Activated T-cell treated with anti-CD3 and anti-CD28 coated beads, Interleukin-2, amount 50 U/mL, for 24 hours (primary cell): Measurements from ENCODE around the gene GRM2.

Experiments
- DNase-seq: peaks from one replicate; pipeline ENCODE4 v3.0.0-alpha.2; 2020
- H3K27ac Mint-ChIP-seq: 2 replicates; pipeline ENCODE4 v1.8.0; 2020; ENCODE audit warnings: mild to moderate bottlenecking, mixed read lengths
- H3K27me3 Mint-ChIP-seq: 2 replicates; pipeline ENCODE4 v1.8.0; 2020; ENCODE audit warnings: mixed read lengths
- H3K36me3 Mint-ChIP-seq: 2 replicates; pipeline ENCODE4 v1.8.0; 2020; ENCODE audit warnings: low read depth, mixed read lengths
- H3K4me1 Mint-ChIP-seq: 2 replicates; pipeline ENCODE4 v1.8.0; 2020; ENCODE audit warnings: low read depth, mixed read lengths
- H3K4me3 Mint-ChIP-seq: 2 replicates; pipeline ENCODE4 v1.8.0; 2020; ENCODE audit warnings: mild to moderate bottlenecking, moderate library complexity, mixed read lengths
- H3K9me3 Mint-ChIP-seq: 2 replicates; pipeline ENCODE4 v1.8.0; 2020; ENCODE audit warnings: mixed read lengths

The GRM2 gene

DNA sequence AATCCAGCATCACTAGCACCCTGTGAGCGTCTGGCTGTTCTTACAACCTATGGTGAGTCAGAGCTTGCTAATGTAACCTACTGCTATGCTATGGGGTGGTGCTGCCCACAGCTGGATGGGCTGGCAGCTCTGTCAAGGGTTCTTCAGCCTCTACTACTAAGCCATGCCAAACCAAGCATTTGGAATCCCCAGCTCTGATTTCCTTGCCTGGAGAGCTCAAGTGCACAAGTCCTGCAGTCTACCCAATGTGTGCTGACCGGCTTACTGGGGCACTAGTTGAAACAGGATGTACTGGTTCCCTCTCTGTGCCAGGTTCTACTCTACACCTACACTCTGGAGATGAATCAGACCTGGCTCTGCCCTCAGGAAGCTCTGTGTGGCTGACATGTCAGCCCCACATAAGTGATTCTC is 31.7 kb upstream of the GRM2 start:
- no peaks in the 10 kb centered on the region for H3K27me3 Mint-ChIP-seq
- H3K4me3 Mint-ChIP-seq, result peak overlapping the region; percentile 47
- peak overlapping the region; percentile 93 for H3K27ac Mint-ChIP-seq
- H3K9me3 Mint-ChIP-seq, result no peaks in the 10 kb centered on the region
- peak; percentile 63 for DNase-seq
- H3K4me1 Mint-ChIP-seq, result peaks cover 86% of the 10 kb centered on the region
- H3K36me3 Mint-ChIP-seq, result peaks cover 58% of the 10 kb centered on the region

DNA sequence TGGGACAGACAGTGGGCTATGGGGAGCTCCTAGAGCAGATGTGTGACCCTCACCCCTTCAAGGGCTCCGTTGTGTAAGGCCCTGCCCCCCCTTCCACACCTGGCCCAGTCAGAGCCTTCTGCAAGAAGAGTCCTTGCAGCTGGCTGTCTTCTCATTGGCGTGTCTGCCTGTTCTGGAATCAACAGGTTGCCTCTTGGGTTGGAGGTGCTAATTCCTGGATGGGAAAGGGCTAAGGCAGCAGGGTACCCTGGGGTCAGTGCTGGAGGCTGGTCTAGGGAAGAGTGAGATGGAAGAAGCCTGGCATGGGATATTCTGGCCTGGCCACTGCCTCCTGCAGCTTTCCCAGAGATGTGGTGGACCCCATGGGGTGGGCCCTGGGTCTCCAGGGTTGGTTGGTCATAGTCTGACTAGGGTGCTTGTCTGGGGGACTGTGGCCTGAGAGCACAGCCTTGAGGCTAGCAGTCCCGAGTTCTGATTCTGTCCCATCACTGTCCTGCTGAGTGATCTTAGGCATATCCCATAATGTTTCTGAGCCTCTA is 30.7 kb upstream of the GRM2 start:
- no peak overlapping the region for H3K4me3 Mint-ChIP-seq
- peaks cover 61% of the 10 kb centered on the region for H3K36me3 Mint-ChIP-seq
- no peaks in the 10 kb centered on the region for H3K27me3 Mint-ChIP-seq

DNA sequence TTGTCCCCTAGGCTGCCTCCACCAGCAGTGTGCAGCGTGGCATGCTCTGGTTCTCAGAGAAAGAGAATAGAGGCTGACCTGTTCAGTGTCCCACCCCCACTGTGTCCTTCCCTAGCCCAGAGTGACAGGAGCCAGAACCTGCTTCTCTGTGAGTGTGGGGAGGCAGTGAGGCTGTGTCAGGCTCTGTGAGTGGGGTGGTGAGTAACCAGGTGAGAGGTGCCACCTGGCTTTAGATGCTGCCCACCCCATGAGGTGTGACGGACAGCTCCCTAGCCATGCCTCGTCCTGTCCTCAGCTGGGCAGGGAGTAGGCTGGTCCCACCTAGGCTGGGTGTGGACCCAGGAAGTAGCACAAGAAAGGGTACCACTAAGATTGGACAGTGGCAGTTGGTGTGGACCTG is 29.5 kb upstream of the GRM2 start:
- Mint-ChIP-seq H3K4me1 (peaks cover 94% of the 10 kb centered on the region), H3K9me3 (no peaks in the 10 kb centered on the region), H3K4me3 (no peak overlapping the region), H3K27me3 (no peaks in the 10 kb centered on the region), H3K27ac (peak overlapping the region; percentile 26), H3K36me3 (peaks cover 61% of the 10 kb centered on the region)
- DNase-seq, result no peak

More for the DNA sequence above, 30.7 kb upstream of the GRM2 start:
- no peaks in the 10 kb centered on the region for H3K9me3 Mint-ChIP-seq
- peaks cover 88% of the 10 kb centered on the region for H3K4me1 Mint-ChIP-seq
- DNase-seq, result peak; percentile 22
- peak overlapping the region; percentile 93 for H3K27ac Mint-ChIP-seq

DNA sequence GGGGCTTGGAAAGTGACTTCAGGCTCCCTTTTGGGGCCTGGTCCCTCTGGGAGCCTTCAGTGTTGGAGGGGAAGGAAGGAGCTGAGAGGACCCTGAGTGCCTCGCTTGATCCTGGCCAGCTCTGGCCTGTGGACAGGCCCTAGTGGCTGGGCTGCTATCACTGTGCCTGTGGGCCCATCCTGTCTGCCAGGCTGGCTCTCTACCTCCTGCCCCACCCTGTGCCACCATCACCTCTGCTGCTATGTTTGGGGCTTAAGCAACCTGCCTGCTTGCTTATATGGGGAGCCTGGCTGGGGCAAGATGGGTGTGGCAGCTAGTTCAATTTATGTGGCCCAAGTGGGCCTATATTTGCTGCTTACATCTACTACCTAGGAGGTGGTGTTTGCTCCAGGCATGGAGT is 28.7 kb upstream of the GRM2 start:
- Mint-ChIP-seq H3K4me3 (no peak overlapping the region), H3K36me3 (peaks cover 64% of the 10 kb centered on the region), H3K27me3 (no peaks in the 10 kb centered on the region), H3K27ac (peak overlapping the region; percentile 26), H3K9me3 (no peaks in the 10 kb centered on the region), H3K4me1 (peaks cover 96% of the 10 kb centered on the region)
- DNase-seq, result no peak

DNA sequence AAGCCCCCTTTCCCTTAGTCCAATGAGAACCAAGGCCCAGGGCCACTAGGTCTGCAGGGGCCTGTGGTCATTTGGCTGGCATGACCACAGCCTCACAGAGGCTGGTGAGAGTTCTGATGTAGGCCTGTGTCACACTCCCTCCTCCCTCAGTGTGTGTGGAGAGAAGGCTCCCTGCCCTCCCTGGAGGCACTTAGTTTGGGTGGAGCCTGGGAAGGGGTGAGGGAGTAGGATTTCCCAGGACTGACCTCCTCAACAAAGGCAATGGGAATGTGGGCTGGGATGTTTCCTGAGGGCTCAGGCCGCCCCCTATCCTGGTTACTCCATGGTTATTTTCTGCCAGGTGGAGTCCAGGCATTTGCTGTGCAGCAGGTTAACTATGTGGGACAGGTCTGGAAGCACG is 28.2 kb upstream of the GRM2 start:
- no peaks in the 10 kb centered on the region for H3K9me3 Mint-ChIP-seq
- H3K4me1 Mint-ChIP-seq, result peaks cover 94% of the 10 kb centered on the region
- peaks cover 66% of the 10 kb centered on the region for H3K36me3 Mint-ChIP-seq
- H3K27me3 Mint-ChIP-seq, result no peaks in the 10 kb centered on the region
- H3K4me3 Mint-ChIP-seq, result no peak overlapping the region
- peak overlapping the region; percentile 26 for H3K27ac Mint-ChIP-seq
- DNase-seq, result no peak

DNA sequence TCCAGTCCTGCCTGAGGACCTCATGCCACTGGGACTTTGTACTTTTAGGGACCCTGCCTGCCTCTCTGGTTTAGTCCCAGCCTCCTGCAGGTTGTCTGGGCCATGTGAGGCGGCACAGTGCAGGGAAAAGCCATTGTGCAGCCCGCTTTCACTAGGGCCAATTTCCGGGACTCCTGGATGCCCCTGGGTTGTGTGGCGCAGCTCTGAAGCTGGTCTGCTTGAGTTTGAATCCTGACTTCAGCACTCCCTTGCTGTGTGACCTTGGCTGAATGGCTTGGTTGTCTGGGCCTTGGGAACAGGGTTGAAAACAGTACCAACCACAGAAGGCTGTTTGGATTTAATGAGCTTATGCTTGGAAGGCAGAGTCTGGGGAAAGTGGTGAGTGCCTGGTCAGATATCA is 27.6 kb upstream of the GRM2 start:
- Mint-ChIP-seq H3K4me3 (no peak overlapping the region), H3K27ac (peak overlapping the region; percentile 26), H3K27me3 (no peaks in the 10 kb centered on the region), H3K9me3 (no peaks in the 10 kb centered on the region), H3K4me1 (peaks cover 91% of the 10 kb centered on the region), H3K36me3 (peaks cover 68% of the 10 kb centered on the region)
- DNase-seq, result no peak

DNA sequence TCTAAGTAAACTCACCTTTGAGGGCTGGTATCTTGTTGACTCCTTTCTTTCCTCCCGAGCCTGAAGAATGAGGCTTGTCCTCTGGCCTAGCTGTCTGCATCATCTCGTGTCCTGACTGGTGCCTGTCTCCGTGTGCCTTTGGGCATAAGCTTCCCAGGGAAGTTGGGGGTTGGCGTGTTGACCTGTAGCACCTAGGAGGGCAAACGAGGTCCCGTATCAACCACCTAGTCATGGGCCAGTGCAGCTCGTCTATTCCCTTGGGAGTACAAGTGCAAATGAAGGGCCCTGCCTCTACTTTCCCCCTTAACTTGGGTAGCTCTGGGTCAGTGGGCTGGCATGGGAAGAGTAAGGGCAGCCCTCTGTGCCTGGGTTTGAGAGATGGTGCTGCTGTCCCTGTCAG is 27.1 kb upstream of the GRM2 start:
- Mint-ChIP-seq H3K27me3 (no peaks in the 10 kb centered on the region), H3K4me1 (peaks cover 91% of the 10 kb centered on the region), H3K27ac (peak overlapping the region; percentile 26), H3K36me3 (peaks cover 68% of the 10 kb centered on the region), H3K9me3 (no peaks in the 10 kb centered on the region), H3K4me3 (no peak overlapping the region)
- DNase-seq, result no peak

DNA sequence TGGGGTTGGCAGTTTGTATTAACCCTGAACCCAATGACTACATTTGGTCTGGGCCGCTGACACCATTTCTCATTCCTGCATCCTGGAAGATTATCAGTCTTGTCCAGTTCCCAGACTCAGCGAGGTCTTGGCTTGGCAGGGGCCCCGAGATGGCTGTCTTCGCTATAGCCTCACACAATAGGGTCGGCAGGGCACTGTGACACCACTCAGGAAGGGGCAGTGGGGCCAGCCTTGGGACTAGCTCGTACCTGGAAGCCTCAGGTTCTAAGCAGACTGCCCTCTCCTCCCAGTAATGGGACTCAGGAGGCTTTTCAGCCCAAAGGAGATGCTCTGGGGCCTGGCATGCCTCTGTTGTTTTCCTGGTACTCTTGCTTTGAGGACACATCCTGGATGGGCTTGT is 26.7 kb upstream of the GRM2 start:
- H3K9me3 Mint-ChIP-seq, result no peaks in the 10 kb centered on the region
- peak overlapping the region; percentile 26 for H3K27ac Mint-ChIP-seq
- no peaks in the 10 kb centered on the region for H3K27me3 Mint-ChIP-seq
- H3K4me3 Mint-ChIP-seq, result no peak overlapping the region
- no peak for DNase-seq
- peaks cover 69% of the 10 kb centered on the region for H3K36me3 Mint-ChIP-seq
- H3K4me1 Mint-ChIP-seq, result peaks cover 91% of the 10 kb centered on the region

DNA sequence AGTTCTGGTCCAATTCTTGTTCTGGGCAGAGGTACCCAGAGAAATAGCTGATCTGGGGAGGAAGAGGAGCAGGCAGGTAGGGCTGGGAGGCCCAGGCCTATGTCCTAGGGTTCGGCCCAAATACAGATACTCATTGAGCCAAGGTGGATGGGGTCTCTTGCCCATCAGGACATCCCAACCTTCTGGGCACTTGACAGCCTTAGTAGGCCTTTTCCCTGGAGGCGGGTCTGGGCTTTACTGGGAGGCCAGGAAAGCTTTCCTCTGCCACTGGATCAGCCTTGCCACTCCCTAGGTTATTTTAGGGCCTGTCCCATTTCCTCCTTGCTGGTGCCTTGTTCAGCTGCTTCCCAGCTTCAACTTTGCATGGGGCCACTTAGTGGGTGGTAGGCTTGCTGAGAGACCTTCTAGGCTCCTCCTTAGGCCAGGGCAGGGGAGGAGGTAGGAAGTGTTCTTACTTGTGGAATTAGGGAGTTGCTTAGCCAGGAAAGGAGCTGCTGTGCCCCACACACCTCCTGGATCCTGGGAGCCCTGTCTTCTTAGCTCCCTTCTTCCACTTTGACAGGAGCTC is 26.1 kb upstream of the GRM2 start:
- Mint-ChIP-seq H3K27ac (peak overlapping the region; percentile 26), H3K27me3 (no peaks in the 10 kb centered on the region), H3K9me3 (no peaks in the 10 kb centered on the region), H3K4me1 (peaks cover 91% of the 10 kb centered on the region), H3K4me3 (no peak overlapping the region), H3K36me3 (peaks cover 69% of the 10 kb centered on the region)
- no peak for DNase-seq

DNA sequence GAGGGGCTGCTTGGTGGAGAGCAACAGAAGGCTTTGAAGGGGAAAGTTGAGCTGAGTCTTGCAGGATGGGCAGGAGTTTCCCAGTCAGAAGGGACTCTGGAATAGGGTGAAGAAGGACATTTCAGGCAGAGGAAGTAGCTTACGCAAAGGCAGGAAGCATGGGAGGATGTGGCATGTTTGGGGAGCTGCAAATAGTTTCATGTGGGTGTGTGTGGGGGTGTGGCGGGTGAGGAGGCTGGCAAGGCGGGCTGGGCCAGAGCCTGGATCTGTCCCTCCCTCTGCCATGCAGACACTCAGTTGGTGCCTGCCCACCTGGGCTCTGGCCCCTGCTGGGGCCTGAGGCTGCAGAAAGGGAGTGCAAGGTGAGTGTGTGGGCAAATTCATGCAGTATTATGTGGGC is 25.4 kb upstream of the GRM2 start:
- Mint-ChIP-seq H3K27me3 (no peaks in the 10 kb centered on the region), H3K9me3 (no peaks in the 10 kb centered on the region), H3K27ac (peak overlapping the region; percentile 26), H3K36me3 (peaks cover 69% of the 10 kb centered on the region), H3K4me1 (peaks cover 91% of the 10 kb centered on the region), H3K4me3 (peak overlapping the region; percentile 19)
- no peak for DNase-seq

DNA sequence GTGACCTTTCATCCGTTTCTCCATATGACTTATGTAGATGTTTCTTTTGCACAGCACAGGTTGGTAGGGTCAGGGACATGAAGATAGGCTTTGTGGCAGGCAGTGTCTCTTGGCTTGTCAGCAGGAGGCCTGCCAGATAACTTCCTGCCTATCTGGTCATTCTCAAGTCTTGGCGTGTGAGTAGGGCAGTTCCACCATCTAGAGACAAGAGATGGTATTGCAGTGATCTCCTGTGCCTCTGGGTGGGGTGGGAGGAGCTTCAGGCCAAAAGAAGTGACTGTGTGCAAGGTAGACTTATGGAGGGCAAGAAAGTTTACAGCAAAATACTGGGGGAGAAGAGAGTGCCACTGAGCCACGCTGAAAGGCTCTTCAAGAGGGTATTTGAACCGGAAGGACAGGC is 24.8 kb upstream of the GRM2 start:
- Mint-ChIP-seq H3K9me3 (no peaks in the 10 kb centered on the region), H3K4me1 (peaks cover 92% of the 10 kb centered on the region), H3K27ac (peak overlapping the region; percentile 26), H3K4me3 (no peak overlapping the region), H3K36me3 (peaks cover 70% of the 10 kb centered on the region), H3K27me3 (no peaks in the 10 kb centered on the region)
- peak; percentile 73 for DNase-seq

DNA sequence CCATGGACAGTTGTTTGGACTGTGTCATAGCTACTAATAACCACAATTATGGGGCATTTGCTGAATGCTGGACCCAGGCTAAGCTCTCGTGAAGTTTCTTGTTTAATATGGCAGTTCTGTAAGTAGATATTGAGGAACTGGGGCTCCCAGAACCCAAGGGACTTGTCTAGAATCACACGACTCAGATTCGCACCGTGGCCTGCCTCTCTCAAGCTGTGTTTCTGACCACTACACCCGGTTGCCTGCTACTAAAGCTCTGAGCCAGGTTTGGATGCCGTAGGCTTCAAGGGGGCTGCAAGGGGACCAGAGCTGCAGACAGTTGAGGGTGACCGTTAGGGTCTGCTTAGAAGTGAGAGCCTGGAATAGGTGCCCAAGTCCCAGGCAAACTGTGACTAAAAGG is 24.3 kb upstream of the GRM2 start:
- DNase-seq, result no peak
- peak overlapping the region; percentile 66 for H3K27ac Mint-ChIP-seq
- peaks cover 72% of the 10 kb centered on the region for H3K36me3 Mint-ChIP-seq
- no peaks in the 10 kb centered on the region for H3K27me3 Mint-ChIP-seq
- no peaks in the 10 kb centered on the region for H3K9me3 Mint-ChIP-seq
- no peak overlapping the region for H3K4me3 Mint-ChIP-seq
- H3K4me1 Mint-ChIP-seq, result peaks cover 94% of the 10 kb centered on the region

DNA sequence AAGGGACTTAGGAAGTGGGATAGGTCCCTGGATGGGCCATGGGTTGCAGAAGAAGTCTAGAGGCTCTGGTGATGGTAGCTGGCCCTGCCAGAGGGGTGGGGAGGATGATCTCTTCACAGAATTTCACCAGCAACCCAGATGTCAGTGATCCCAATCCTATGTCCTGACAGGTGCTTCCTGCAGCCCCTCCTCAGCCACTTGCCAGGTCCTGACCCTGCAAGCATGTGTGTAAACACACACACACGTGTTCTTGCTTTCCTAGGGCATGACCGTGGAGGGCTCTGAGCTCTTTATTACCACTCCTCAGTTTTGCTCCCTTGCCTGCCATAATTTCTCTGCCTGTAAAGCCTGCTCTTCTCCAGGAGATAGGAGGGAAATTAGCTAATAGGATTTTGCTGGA is 23.3 kb upstream of the GRM2 start:
- Mint-ChIP-seq H3K36me3 (peaks cover 72% of the 10 kb centered on the region), H3K27ac (peak overlapping the region; percentile 66)

DNA sequence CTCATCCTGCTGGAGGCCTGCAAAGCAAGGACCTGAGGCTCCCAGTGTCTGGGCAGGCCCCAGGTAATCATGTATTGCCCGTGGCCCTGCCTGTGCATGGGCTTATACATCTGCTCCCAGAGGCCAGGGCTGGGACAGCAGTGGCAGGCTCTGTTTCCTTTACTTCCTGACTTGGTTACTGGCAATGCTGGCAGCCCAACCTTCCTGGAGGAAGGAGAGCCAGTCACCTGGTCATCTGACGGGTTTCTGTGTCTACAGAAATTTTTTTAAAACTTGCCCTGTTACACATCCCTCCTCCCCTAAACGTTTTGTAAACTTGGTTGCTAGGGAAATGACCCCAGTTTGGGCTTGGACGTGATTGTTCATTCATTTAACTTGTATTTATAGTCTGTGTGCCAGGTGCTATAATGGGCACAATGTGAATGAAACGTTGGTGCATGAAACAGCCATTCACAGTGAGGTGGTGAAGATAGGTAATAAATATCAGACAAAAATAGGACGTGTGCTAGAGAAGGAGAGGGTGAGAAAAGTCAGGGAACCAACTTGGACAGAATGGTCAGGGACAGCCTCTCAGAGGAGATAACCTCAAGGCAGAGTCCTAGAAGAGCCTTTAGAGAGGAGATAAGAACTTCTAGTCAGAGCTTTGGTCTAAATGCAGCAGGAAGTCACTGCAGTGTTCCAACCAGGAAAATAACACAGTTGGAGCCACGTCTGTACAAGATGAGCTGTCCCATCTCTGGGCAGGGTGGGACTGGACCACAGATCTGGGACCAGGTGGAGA is 21.7 kb upstream of the GRM2 start:
- Mint-ChIP-seq H3K4me3 (peak overlapping the region; percentile 52), H3K4me1 (peaks cover 85% of the 10 kb centered on the region), H3K9me3 (no peaks in the 10 kb centered on the region), H3K27ac (peak overlapping the region; percentile 91), H3K36me3 (peaks cover 78% of the 10 kb centered on the region), H3K27me3 (no peaks in the 10 kb centered on the region)
- no peak for DNase-seq

More for the DNA sequence above, 23.3 kb upstream of the GRM2 start:
- Mint-ChIP-seq H3K9me3 (no peaks in the 10 kb centered on the region), H3K4me1 (peaks cover 94% of the 10 kb centered on the region), H3K27me3 (no peaks in the 10 kb centered on the region), H3K4me3 (no peak overlapping the region)
- no peak for DNase-seq

DNA sequence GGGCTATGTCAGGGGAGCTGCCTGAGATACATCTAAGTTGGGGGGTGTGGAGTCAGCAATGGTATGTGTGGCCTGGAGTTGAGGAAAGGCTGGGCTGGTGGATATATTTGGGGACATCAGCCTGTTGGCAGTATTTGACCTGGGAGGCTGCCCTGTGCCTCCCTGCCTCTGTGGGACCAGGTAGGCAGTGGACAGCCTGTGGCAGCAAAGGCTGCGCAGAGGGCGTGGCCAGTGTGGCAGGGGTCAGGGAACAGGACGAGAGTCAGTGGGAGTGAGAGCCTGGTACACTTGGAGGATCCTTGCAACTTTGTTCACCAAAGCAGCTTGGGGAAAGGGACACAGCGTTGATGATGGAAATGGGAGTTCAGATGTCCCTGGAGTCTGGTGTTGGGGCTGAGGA is 20.8 kb upstream of the GRM2 start:
- Mint-ChIP-seq H3K9me3 (no peaks in the 10 kb centered on the region), H3K4me1 (peaks cover 81% of the 10 kb centered on the region), H3K27ac (peak overlapping the region; percentile 91), H3K27me3 (no peaks in the 10 kb centered on the region), H3K36me3 (peaks cover 83% of the 10 kb centered on the region), H3K4me3 (peak overlapping the region; percentile 52)
- no peak for DNase-seq
